SK-N-SH treated with all-trans-retinoic acid at 6 μM for 48 hours (cell line): ENCODE measurements around the gene SLC26A1.

Experiments used
- ATAC-seq: fragments of 200-7000 bp; cut with Tn5 transposase; 3 replicates; pipeline ENCODE4 v1.9.1; 2020; ENCODE audit warnings: mild to moderate bottlenecking, moderate library complexity
- ARNTL ChIP-seq: fragments of 450-650 bp; formaldehyde crosslinking; IDR thresholded peaks from 2 replicates; pipeline ENCODE4 v1.5.0; 2020; ENCODE audit warnings: low read depth, mild to moderate bottlenecking, moderate library complexity, borderline replicate concordance
- BACH2 ChIP-seq: fragments of 250-450 bp; sonication (Bioruptor Pico); IDR thresholded peaks from 2 replicates; pipeline ENCODE4 v1.9.0; 2021; ENCODE audit warnings: mild to moderate bottlenecking, borderline replicate concordance
- ESRRG ChIP-seq: fragments of 250-450 bp; sonication (Bioruptor Pico); IDR thresholded peaks from 2 replicates; pipeline ENCODE4 v1.6.1; 2021; ENCODE audit warnings: mild to moderate bottlenecking
- GLIS3 ChIP-seq: fragments of 250-450 bp; sonication (Bioruptor Pico); IDR thresholded peaks from 2 replicates; pipeline ENCODE4 v1.5.0; 2020; ENCODE audit warnings: mild to moderate bottlenecking, moderate library complexity
- ISL1 ChIP-seq: fragments of 250-450 bp; sonication (Bioruptor Pico); IDR thresholded peaks from 2 replicates; pipeline ENCODE4 v2.1.2; 2022; ENCODE audit warnings: mild to moderate bottlenecking, moderate library complexity
- OSR1 ChIP-seq: fragments of 250-450 bp; sonication (Bioruptor Pico); IDR thresholded peaks from 2 replicates; pipeline ENCODE4 v1.8.0; 2022; ENCODE audit warnings: moderate library complexity, mild to moderate bottlenecking, inconsistent platforms
- PATZ1 ChIP-seq: fragments of 250-450 bp; sonication (Bioruptor Pico); IDR thresholded peaks from 2 replicates; pipeline ENCODE4 v1.8.0; 2020; ENCODE audit warnings: mild to moderate bottlenecking, moderate library complexity, borderline replicate concordance
- PPARA ChIP-seq: fragments of 250-450 bp; sonication (Bioruptor Pico); IDR thresholded peaks from 2 replicates; pipeline ENCODE4 v1.5.0; 2020; ENCODE audit warnings: mild to moderate bottlenecking, borderline replicate concordance
- RARB ChIP-seq: fragments of 250-450 bp; sonication (Bioruptor Pico); IDR thresholded peaks from 2 replicates; pipeline ENCODE4 v1.8.0; 2021; ENCODE audit warnings: mild to moderate bottlenecking, moderate library complexity
- SNAI2 ChIP-seq: fragments of 250-450 bp; sonication (Bioruptor Pico); IDR thresholded peaks from 2 replicates; pipeline ENCODE4 v1.5.0; 2020; ENCODE audit warnings: mild to moderate bottlenecking, moderate library complexity
- TOX ChIP-seq: fragments of 250-450 bp; sonication (Bioruptor Pico); IDR thresholded peaks from 2 replicates; pipeline ENCODE4 v1.8.0; 2021; ENCODE audit warnings: mild to moderate bottlenecking, moderate library complexity, borderline replicate concordance
- TSHZ2 ChIP-seq: fragments of 250-450 bp; sonication (Bioruptor Pico); IDR thresholded peaks from 2 replicates; pipeline ENCODE4 v1.5.0; 2020; ENCODE audit warnings: mild to moderate bottlenecking, moderate library complexity
- ZC3H10 ChIP-seq: fragments of 250-450 bp; sonication (Bioruptor Pico); IDR thresholded peaks from 2 replicates; pipeline ENCODE4 v1.5.1; 2021; ENCODE audit warnings: mild to moderate bottlenecking, moderate library complexity
- ZFP3 ChIP-seq: fragments of 250-450 bp; sonication (Bioruptor Pico); IDR thresholded peaks from 2 replicates; pipeline ENCODE4 v1.5.0; 2020; ENCODE audit warnings: mild to moderate bottlenecking, moderate library complexity
- ZFP30 ChIP-seq: fragments of 450-650 bp; formaldehyde crosslinking; IDR thresholded peaks from 2 replicates; pipeline ENCODE4 v1.5.0; 2022; ENCODE audit warnings: mild to moderate bottlenecking, moderate library complexity
- ZNF565 ChIP-seq: fragments of 450-650 bp; formaldehyde crosslinking; conservative IDR thresholded peaks from 2 replicates; pipeline ENCODE4 v1.5.0; 2020; ENCODE audit warnings: low read depth, mild to moderate bottlenecking, moderate library complexity
- ZNF70 ChIP-seq: fragments of 450-650 bp; formaldehyde crosslinking; IDR thresholded peaks from 2 replicates; pipeline ENCODE4 v1.5.0; 2020; ENCODE audit warnings: mild to moderate bottlenecking, moderate library complexity
- TF ChIP-seq, protein P1 (sequence below): fragments of 250-450 bp; sonication (Bioruptor Pico); IDR thresholded peaks from 2 replicates; pipeline ENCODE4 v1.5.1; 2020; ENCODE audit warnings: low read depth, mild to moderate bottlenecking, moderate library complexity
- TF ChIP-seq, protein P2 (sequence below): fragments of 250-450 bp; sonication (Bioruptor Pico); IDR thresholded peaks from 2 replicates; pipeline ENCODE4 v1.5.1; 2021; ENCODE audit warnings: mild to moderate bottlenecking, moderate library complexity

SLC26A1 gene

DNA sequence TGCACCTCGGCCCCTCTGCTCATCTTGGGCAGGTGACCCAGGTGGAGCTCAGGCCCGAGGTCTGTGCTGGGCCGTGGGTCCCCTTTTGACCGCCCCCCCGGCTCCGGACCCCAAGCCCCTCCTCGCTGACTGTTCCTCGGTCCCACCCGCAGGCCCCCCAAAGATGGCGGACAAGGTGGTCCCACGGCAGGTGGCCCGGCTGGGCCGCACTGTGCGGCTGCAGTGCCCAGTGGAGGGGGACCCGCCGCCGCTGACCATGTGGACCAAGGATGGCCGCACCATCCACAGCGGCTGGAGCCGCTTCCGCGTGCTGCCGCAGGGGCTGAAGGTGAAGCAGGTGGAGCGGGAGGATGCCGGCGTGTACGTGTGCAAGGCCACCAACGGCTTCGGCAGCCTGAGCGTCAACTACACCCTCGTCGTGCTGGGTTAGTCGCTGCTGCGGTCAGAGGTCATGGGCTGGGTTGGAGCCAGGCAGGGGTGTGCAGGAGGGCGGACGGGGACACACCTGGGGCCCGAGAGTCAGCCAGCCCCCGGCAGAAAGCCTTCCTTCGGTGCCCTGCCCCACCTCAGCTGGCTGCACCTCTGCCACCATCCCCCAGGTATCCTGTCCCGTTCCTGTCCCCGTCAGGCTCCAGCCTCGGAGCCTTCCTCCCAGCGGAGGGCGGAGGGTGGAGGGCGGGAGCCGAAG, 29.0 kb upstream of the SLC26A1 start (continued):
- TF ChIP-seq TSHZ2 (CRISPR knock-in tag), result no peak

DNA sequence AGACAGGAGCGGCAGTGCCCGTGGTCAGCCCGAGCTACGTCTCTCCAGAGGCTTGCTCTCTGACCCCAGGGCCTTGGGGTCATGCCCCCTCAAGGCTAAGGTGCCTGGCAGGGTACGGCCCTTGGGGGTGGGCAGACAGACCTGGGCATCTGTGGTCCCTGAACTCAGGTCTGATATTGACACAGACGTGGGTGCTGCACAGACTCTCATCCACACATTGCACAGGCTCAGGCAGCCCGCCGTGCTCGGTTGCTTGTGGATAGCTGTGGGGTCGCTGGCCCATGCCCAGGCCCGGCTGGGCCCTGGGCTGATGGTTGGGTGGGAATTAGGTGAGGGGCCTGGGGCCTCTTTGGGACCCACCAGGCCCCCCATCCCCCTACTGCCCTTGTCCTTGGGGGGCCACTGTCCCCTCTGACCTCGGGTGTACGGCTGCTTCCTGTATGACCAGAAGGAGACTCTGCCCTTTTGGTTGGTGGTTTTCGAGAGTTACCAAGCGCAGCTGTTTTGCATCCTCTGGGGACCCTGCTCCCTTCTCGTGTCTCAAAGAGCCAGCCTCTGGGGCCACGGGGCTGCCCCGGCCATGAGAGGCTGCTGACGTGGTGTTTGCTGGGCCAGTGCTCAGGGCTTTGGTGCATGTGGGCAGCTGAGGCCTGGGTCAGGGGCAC, 28.3 kb upstream of the SLC26A1 start:
- no peak for ATAC-seq
- TF ChIP-seq ISL1 (CRISPR knock-in tag), result no peak
- no peak for TF ChIP-seq ARNTL (CRISPR knock-in tag)
- no peak for TF ChIP-seq PATZ1 (CRISPR knock-in tag)
- TF ChIP-seq TOX (CRISPR knock-in tag), result no peak
- no peak for TF ChIP-seq ESRRG (CRISPR knock-in tag)
- no peak for TF ChIP-seq ZC3H10
- no peak for TF ChIP-seq BACH2 (CRISPR knock-in tag)
- no peak for TF ChIP-seq ZNF565 (CRISPR knock-in tag)
- no peak for TF ChIP-seq ZNF70 (CRISPR knock-in tag)
- TF ChIP-seq SNAI2 (CRISPR knock-in tag), result no peak
- TF ChIP-seq RARB (CRISPR knock-in tag), result no peak
- no peak for TF ChIP-seq TSHZ2 (CRISPR knock-in tag)
- TF ChIP-seq ZFP3 (CRISPR knock-in tag), result no peak
- no peak for TF ChIP-seq GLIS3
- TF ChIP-seq, protein P1, sequence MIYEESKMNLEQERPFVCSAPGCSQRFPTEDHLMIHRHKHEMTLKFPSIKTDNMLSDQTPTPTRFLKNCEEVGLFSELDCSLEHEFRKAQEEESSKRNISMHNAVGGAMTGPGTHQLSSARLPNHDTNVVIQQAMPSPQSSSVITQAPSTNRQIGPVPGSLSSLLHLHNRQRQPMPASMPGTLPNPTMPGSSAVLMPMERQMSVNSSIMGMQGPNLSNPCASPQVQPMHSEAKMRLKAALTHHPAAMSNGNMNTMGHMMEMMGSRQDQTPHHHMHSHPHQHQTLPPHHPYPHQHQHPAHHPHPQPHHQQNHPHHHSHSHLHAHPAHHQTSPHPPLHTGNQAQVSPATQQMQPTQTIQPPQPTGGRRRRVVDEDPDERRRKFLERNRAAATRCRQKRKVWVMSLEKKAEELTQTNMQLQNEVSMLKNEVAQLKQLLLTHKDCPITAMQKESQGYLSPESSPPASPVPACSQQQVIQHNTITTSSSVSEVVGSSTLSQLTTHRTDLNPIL (CRISPR knock-in tag), result no peak
- TF ChIP-seq PPARA (CRISPR knock-in tag), result no peak
- no peak for TF ChIP-seq OSR1 (CRISPR knock-in tag)

GRCh38 chr4:1019729-1020470, 26.7 kb upstream of the SLC26A1 start:
- ATAC-seq, result peak; percentile 25; the same call in 2 of the 3 replicates
- no peak for TF ChIP-seq ZFP30 (CRISPR knock-in tag)
- TF ChIP-seq, protein P2, sequence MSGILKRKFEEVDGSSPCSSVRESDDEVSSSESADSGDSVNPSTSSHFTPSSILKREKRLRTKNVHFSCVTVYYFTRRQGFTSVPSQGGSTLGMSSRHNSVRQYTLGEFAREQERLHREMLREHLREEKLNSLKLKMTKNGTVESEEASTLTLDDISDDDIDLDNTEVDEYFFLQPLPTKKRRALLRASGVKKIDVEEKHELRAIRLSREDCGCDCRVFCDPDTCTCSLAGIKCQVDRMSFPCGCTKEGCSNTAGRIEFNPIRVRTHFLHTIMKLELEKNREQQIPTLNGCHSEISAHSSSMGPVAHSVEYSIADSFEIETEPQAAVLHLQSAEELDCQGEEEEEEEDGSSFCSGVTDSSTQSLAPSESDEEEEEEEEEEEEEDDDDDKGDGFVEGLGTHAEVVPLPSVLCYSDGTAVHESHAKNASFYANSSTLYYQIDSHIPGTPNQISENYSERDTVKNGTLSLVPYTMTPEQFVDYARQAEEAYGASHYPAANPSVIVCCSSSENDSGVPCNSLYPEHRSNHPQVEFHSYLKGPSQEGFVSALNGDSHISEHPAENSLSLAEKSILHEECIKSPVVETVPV (CRISPR knock-in tag), result no peak
